Natural killer cell (primary cell): ENCODE results near the gene USF2. TPM values are rescaled to one million over a fixed set of nuclear protein-coding genes. Genes with fewer than 3 reads are reported as not detected.
A peak's percentile ranks its signal among the peaks of the same experiment; 100 is the strongest.

Source experiments
- ATAC-seq, 3 donors: fragments of 150-1000 bp in 2 of 3; fragments of 200-7000 bp in 1 of 3; cut with Tn5 transposase; 1 replicate in 1 of 3; 2 replicates in 2 of 3; pipeline ENCODE4 v1.10.0; 2021; ENCODE audit warnings: mild to moderate bottlenecking in 2 of 3, moderate library complexity in 2 of 3
- DNase-seq, 2 donors: peaks; one replicate each; pipeline versions ENCODE4 v3.0.0 to v3.0.0-alpha.2; 2013 to 2021; ENCODE audit warnings: mixed read lengths in 1 of 2
- H3K27ac ChIP-seq: one replicate; pipeline ENCODE4 v1.5.1; 2013; ENCODE audit warnings: mild to moderate bottlenecking, low read length
- H3K27me3 ChIP-seq: one replicate; pipeline ENCODE4 v1.6.1; 2013; ENCODE audit warnings: low read length; ENCODE audit not compliant: control insufficient read depth, insufficient read depth
- H3K36me3 ChIP-seq: one replicate; pipeline ENCODE4 v1.6.1; 2013; ENCODE audit warnings: low read length; ENCODE audit not compliant: control insufficient read depth, insufficient read depth
- H3K4me1 ChIP-seq: one replicate; pipeline ENCODE4 v1.6.1; 2013; ENCODE audit warnings: low read length; ENCODE audit not compliant: control insufficient read depth, insufficient read depth
- H3K4me3 ChIP-seq: one replicate; pipeline ENCODE4 v1.5.1; 2013; ENCODE audit warnings: low read length
- H3K9me3 ChIP-seq: one replicate; pipeline ENCODE4 v1.6.1; 2013; ENCODE audit warnings: low read length; ENCODE audit not compliant: control insufficient read depth, insufficient read depth
- H3K27ac Mint-ChIP-seq, 2 donors: one replicate each; pipeline ENCODE4 v1.8.0; 2022; ENCODE audit warnings: mild to moderate bottlenecking in 2 of 2, mixed read lengths in 2 of 2, moderate library complexity in 1 of 2
- H3K27me3 Mint-ChIP-seq, 2 donors: one replicate each; pipeline ENCODE4 v1.8.0; 2022; ENCODE audit warnings: low read depth in 2 of 2, mixed read lengths in 2 of 2
- H3K36me3 Mint-ChIP-seq: one replicate; pipeline ENCODE4 v1.8.0; 2022; ENCODE audit warnings: mixed read lengths
- H3K4me1 Mint-ChIP-seq, 2 donors: one replicate each; pipeline ENCODE4 v1.8.0; 2022; ENCODE audit warnings: mixed read lengths in 2 of 2
- H3K4me3 Mint-ChIP-seq: one replicate; pipeline ENCODE4 v1.8.0; 2022; ENCODE audit warnings: mild to moderate bottlenecking, moderate library complexity, mixed read lengths
- H3K9me3 Mint-ChIP-seq, 2 donors: one replicate each; pipeline ENCODE4 v1.8.0; 2022; ENCODE audit warnings: mixed read lengths in 2 of 2
- CTCF ChIP-seq: fragments of 200-600 bp; IDR thresholded peaks from one replicate; pipeline ENCODE4 v1.8.0; 2022; ENCODE audit warnings: antibody characterized with exemption
- WGBS: methylation state at CpG from one replicate; pipeline ENCODE4 v1.1.7; 2013; ENCODE audit warnings: missing lambda C conversion rate; ENCODE audit not compliant: insufficient coverage; 5-methylcytosine and 5-hydroxymethylcytosine counted together
- intact Hi-C: fragments of 100-400 bp; cut with micrococcal nuclease; formaldehyde crosslinking; loops from one replicate; pipeline ENCODE4 v1.14.2; 2022
- total RNA-seq, 4 donors: library from RNA; stranded (reverse); fragments of 120-200 nt in 1 of 4; gene quantifications; one replicate each; pipeline versions ENCODE4 v1.2.3 to v1.2.4, GENCODE V29; 2013 to 2022

USF2 gene
- total RNA-seq, 3 donors from 2014 or later (not counting 1 experiment from before 2014, with no cell fraction given) = 243 to 253 (median 250) TPM

GRCh38 chr19:35314858-35315470, 46.2 kb downstream of the USF2 start:
- Histone ChIP-seq H3K27ac (no peak overlapping the region), H3K4me1 (peaks cover 35% of the 10 kb centered on the region), H3K9me3 (no peaks in the 10 kb centered on the region), H3K4me3 (no peak overlapping the region), H3K27me3 (no peaks in the 10 kb centered on the region), H3K36me3 (no peaks in the 10 kb centered on the region)
- H3K27ac Mint-ChIP-seq = no peak overlapping the region
- H3K9me3 Mint-ChIP-seq = no peaks in the 10 kb centered on the region
- H3K27me3 Mint-ChIP-seq = peaks cover 0 to 10% of the 10 kb centered on the region in 2 donors
- 82% methylated on average over 10 of the region's 10 CpGs for WGBS
- no peak for TF ChIP-seq CTCF
- no peak overlapping the region for H3K4me3 Mint-ChIP-seq
- DNase-seq (no peak), ATAC-seq (no peak)
- intact Hi-C loops = no loop called here
- H3K4me1 Mint-ChIP-seq = peaks cover 0 to 8% of the 10 kb centered on the region in 2 donors
- H3K36me3 Mint-ChIP-seq = no peaks in the 10 kb centered on the region

- DNase-seq = no peak
- H3K4me1 Mint-ChIP-seq = peaks cover 0 to 8% of the 10 kb centered on the region in 2 donors
- H3K27ac Mint-ChIP-seq = no peak overlapping the region
- H3K4me3 ChIP-seq = no peak overlapping the region
- no peak for TF ChIP-seq CTCF
- H3K27ac ChIP-seq = no peak overlapping the region
- no peaks in the 10 kb centered on the region for H3K27me3 ChIP-seq
- no peaks in the 10 kb centered on the region for H3K36me3 ChIP-seq
- no peaks in the 10 kb centered on the region for H3K36me3 Mint-ChIP-seq
- no peaks in the 10 kb centered on the region for H3K9me3 ChIP-seq
- no peaks in the 10 kb centered on the region for H3K9me3 Mint-ChIP-seq
- intact Hi-C loops = no loop called here
- peaks cover 0 to 10% of the 10 kb centered on the region in 2 donors for H3K27me3 Mint-ChIP-seq
- 89% methylated on average over 9 of the region's 9 CpGs for WGBS
- H3K4me3 Mint-ChIP-seq = no peak overlapping the region
- ATAC-seq = no peak
- H3K4me1 ChIP-seq = peaks cover 44% of the 10 kb centered on the region
Measured at GRCh38 chr19:35315883-35316282, 47.1 kb downstream of the USF2 start.

GRCh38 chr19:35316560-35316959, 47.8 kb downstream of the USF2 start:
- Mint-ChIP-seq H3K36me3 (no peaks in the 10 kb centered on the region), H3K4me1 (peaks cover 0 to 8% of the 10 kb centered on the region in 2 donors), H3K9me3 (no peaks in the 10 kb centered on the region), H3K4me3 (no peak overlapping the region), H3K27ac (no peak overlapping the region), H3K27me3 (peaks cover 0 to 10% of the 10 kb centered on the region in 2 donors)
- ATAC-seq (no peak), DNase-seq (no peak)
- H3K27me3 ChIP-seq = no peaks in the 10 kb centered on the region
- WGBS = 85% methylated on average over 7 of the region's 9 CpGs
- intact Hi-C loops = no loop called here
- TF ChIP-seq CTCF = no peak
- no peaks in the 10 kb centered on the region for H3K36me3 ChIP-seq
- peak overlapping the region; percentile 51 for H3K27ac ChIP-seq
- no peaks in the 10 kb centered on the region for H3K9me3 ChIP-seq
- no peak overlapping the region for H3K4me3 ChIP-seq
- H3K4me1 ChIP-seq = peaks cover 46% of the 10 kb centered on the region
